ENCODE data around the gene CACNA2D2. TPM values are rescaled to one million over a fixed set of nuclear protein-coding genes. Genes with fewer than 3 reads are reported as not detected.

The CACNA2D2 gene
- total and polyA plus RNA-seq, 2 of the 4 experiments (the other 2 are of a cell fraction): 0.15 TPM; not detected in 1

- Histone ChIP-seq H3K18ac (ENCODE audit: low read depth, low read length) (no peak overlapping the region), H2AK9ac (replicated peaks; ENCODE audit: low read depth, low read length, poor library complexity) (no peak overlapping the region), H4K5ac (ENCODE audit: low read depth, low read length) (no peak overlapping the region), H3K9me3 (ENCODE audit: control insufficient read depth, insufficient read depth, low read length) (no peaks in the 10 kb centered on the region), H3K14ac (replicated peaks; ENCODE audit: low read depth, low read length) (no peak overlapping the region), H2BK120ac (ENCODE audit: low read depth, low read length) (no peak overlapping the region), H3K79me1 (ENCODE audit: low read depth in 1 of 2, low read length in 2 of 2) (no peaks in the 10 kb centered on the region), H4K20me1 (ENCODE audit: insufficient read depth, low read length) (no peaks in the 10 kb centered on the region), H2BK15ac (ENCODE audit: low read depth, low read length) (no peak overlapping the region), H3K27me3 (ENCODE audit: control insufficient read depth, insufficient read depth, low read length) (peaks cover 14% of the 10 kb centered on the region), H3K4me2 (ENCODE audit: low read depth, low read length) (no peak overlapping the region), H4K8ac (ENCODE audit: low read depth in 2 of 2, low read length in 2 of 2) (no peak overlapping the region), H3K4me3 (ENCODE audit: insufficient read depth, low read depth, low read length) (no peak overlapping the region), H2BK5ac (ENCODE audit: low read depth, low read length, poor library complexity, severe bottlenecking) (no peak overlapping the region), H2BK20ac (ENCODE audit: low read depth, low read length) (no peak overlapping the region), H3K36me3 (ENCODE audit: control insufficient read depth, insufficient read depth, low read length) (no peaks in the 10 kb centered on the region), H3K23ac (ENCODE audit: low read depth, low read length) (no peak overlapping the region), H3K4me1 (ENCODE audit: control insufficient read depth, insufficient read depth, low read length) (no peaks in the 10 kb centered on the region), H3K27ac (ENCODE audit: insufficient read depth, low read length) (no peak overlapping the region), H2AFZ (replicated peaks; ENCODE audit: low read length, poor library complexity) (no peak overlapping the region), H3K56ac (ENCODE audit: extremely low read depth, insufficient read depth, low read length) (no peak overlapping the region), H3K9ac (ENCODE audit: low read depth, low read length) (no peak overlapping the region), H2AK5ac (ENCODE audit: low read depth, low read length) (no peak overlapping the region), H3K4ac (ENCODE audit: low read depth, low read length) (no peak overlapping the region), H4K91ac (ENCODE audit: insufficient read depth, low read depth, low read length) (no peak overlapping the region), H3K9me1 (ENCODE audit: insufficient read depth, low read length) (no peaks in the 10 kb centered on the region)
- intact Hi-C loops (cut with micrococcal nuclease) (no loop called here), dilution Hi-C loops (cut with HindIII; ENCODE audit: low sequenced_read_pairs, unreplicated experiment) (no loop called here), in situ Hi-C loops (cut with MboI; ENCODE audit: low sequenced_read_pairs) (loop anchor here (5.0 to 10.0 kb wide), 2 partner anchors 111 to 198 kb away; partner anchors contain the start of gene ZMYND10)
- DNase-seq (no peak), ATAC-seq (ENCODE audit: low read depth) (no peak)
- no TSS peak for BruUV-seq (replicated peaks)
- TF ChIP-seq MXI1 (IDR thresholded peaks at IDR 0.05; ENCODE audit: borderline replicate concordance, low read depth, low read length) (no peak), MAFK (IDR thresholded peaks at IDR 0.05; ENCODE audit: low read depth, low read length) (no peak), RCOR1 (IDR thresholded peaks at IDR 0.05; ENCODE audit: insufficient replicate concordance, low read length) (no peak), SMC3 (IDR thresholded peaks at IDR 0.05; ENCODE audit: low read depth, low read length) (no peak), MAZ (IDR thresholded peaks at IDR 0.05; ENCODE audit: borderline replicate concordance, low read depth, low read length) (no peak), BHLHE40 (IDR thresholded peaks at IDR 0.05; ENCODE audit: low read depth, low read length) (no peak), CHD1 (IDR thresholded peaks at IDR 0.05; ENCODE audit: low read depth, low read length) (no peak), CEBPB (IDR thresholded peaks at IDR 0.05; ENCODE audit: low read depth, low read length) (no peak), POLR2A (IDR thresholded peaks at IDR 0.05; ENCODE audit: low read depth, low read length) (no peak), CTCF (conservative IDR thresholded peaks at IDR 0.05; ENCODE audit: low read depth, low read length) (no peak), ELK1 (IDR thresholded peaks at IDR 0.05; ENCODE audit: borderline replicate concordance, low read depth, low read length) (no peak), NFE2L2 (IDR thresholded peaks at IDR 0.05; ENCODE audit: low read depth, low read length) (no peak), USF2 (IDR thresholded peaks at IDR 0.05; ENCODE audit: low read depth, low read length) (no peak)
- POLR2A ChIA-PET (ENCODE audit: unreplicated experiment): no interaction called here
- CTCF ChIA-PET: no interaction called here
- WGBS, 2 experiments (ENCODE audit: extremely low coverage in 2 of 2, insufficient read length in 1 of 2): 50% methylated on average over 1 of the region's 1 CpG; no CpG with 5 or more reads in 1 of the 2 experiments
These were observed 42.3 kb upstream of the CACNA2D2 start for GRCh38 chr3:50545781-50546180.
